ENCODE results near the gene RPS25.

DNA sequence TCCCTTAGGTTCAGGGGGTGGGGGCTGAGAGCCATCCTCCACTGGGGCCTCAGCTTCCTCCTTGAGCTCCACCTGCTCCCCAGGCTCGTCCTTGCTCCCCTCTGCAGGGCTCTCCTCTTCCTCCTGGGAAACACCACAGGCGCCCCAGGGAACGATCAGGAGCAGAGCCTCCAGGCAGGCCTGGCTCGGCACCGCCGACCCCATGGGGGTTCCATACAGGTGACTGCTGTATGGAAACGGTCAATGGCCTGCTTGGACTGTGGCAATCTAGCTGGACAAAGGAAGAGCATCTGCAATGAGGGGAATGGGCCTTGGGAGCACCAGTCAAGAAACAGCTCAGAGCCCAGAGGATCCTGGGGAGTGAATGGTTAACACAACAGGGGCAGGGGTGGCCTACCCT lies 30.9 kb upstream of the RPS25 start:
- TF ChIP-seq ZNF274 (IDR thresholded peaks at IDR 0.05; ENCODE audit: low read depth, low read length) (no peak), YY1 (IDR thresholded peaks at IDR 0.05; ENCODE audit: insufficient read depth, insufficient read length) (no peak)
